Stimulated activated naive B cell treated with anti-CD40 and anti-IgM and Interleukin-4, amounts not matched to agents 10 μg/mL and 1 μg/mL and 100 μg/mL, for 72 hours (primary cell): ENCODE data around the gene ACOX3.
"Not testable (repeated sequence)": the region's sequence is repeated elsewhere in the genome, so short reads cannot be mapped to it uniquely, and the experiment has no call there.

ENCODE experiments used
- ATAC-seq, 2 donors: fragments of 150-1000 bp; cut with Tn5 transposase; replicated peaks; 2 replicates each; pipeline ENCODE4 v1.10.0; 2021; ENCODE audit warnings: moderate library complexity in 1 of 2
- DNase-seq: peaks from one replicate; pipeline ENCODE4 v3.0.0; 2021
- H3K27ac Mint-ChIP-seq: one replicate; pipeline ENCODE4 v1.8.0; 2022; ENCODE audit warnings: mild to moderate bottlenecking, mixed read lengths
- H3K27me3 Mint-ChIP-seq, 2 donors: one replicate each; pipeline ENCODE4 v1.8.0; 2022; ENCODE audit warnings: mixed read lengths in 2 of 2
- H3K36me3 Mint-ChIP-seq, 2 donors: one replicate each; pipeline ENCODE4 v1.8.0; 2022; ENCODE audit warnings: mixed read lengths in 2 of 2, mild to moderate bottlenecking in 1 of 2
- H3K4me1 Mint-ChIP-seq, 2 donors: one replicate each; pipeline ENCODE4 v1.8.0; 2022; ENCODE audit warnings: mixed read lengths in 2 of 2, mild to moderate bottlenecking in 1 of 2
- H3K4me3 Mint-ChIP-seq, 2 donors: one replicate each; pipeline ENCODE4 v1.8.0; 2022; ENCODE audit warnings: mild to moderate bottlenecking in 2 of 2, mixed read lengths in 2 of 2, moderate library complexity in 1 of 2
- H3K9me3 Mint-ChIP-seq, 2 donors: one replicate each; pipeline ENCODE4 v1.8.0; 2022; ENCODE audit warnings: mixed read lengths in 2 of 2, mild to moderate bottlenecking in 1 of 2

The ACOX3 gene

GRCh38 chr4:8352368-8353157 is 88.0 kb downstream of the ACOX3 start:
- H3K9me3 Mint-ChIP-seq: no peaks in the 10 kb centered on the region
- H3K4me3 Mint-ChIP-seq: no peak overlapping the region
- H3K27me3 Mint-ChIP-seq: peaks cover under 1 to 10% of the 10 kb centered on the region in 2 donors
- ATAC-seq (no peak), DNase-seq (no peak)
- H3K4me1 Mint-ChIP-seq: peaks cover 0 to 5% of the 10 kb centered on the region in 2 donors
- H3K27ac Mint-ChIP-seq: no peak overlapping the region
- H3K36me3 Mint-ChIP-seq: no peaks in the 10 kb centered on the region

- Mint-ChIP-seq H3K4me3 (no peak overlapping the region), H3K9me3 (no peaks in the 10 kb centered on the region), H3K4me1 (peaks cover 0 to 5% of the 10 kb centered on the region in 2 donors), H3K27me3 (peaks cover 0 to 10% of the 10 kb centered on the region in 2 donors), H3K36me3 (no peaks in the 10 kb centered on the region), H3K27ac (no peak overlapping the region)
- no peak for DNase-seq
- ATAC-seq: no peak
Observed at GRCh38 chr4:8351931-8352367, 88.6 kb downstream of the ACOX3 start.

GRCh38 chr4:8350841-8351461 is 89.6 kb downstream of the ACOX3 start:
- Mint-ChIP-seq H3K4me3 (no peak overlapping the region), H3K9me3 (no peaks in the 10 kb centered on the region), H3K27ac (no peak overlapping the region), H3K36me3 (no peaks in the 10 kb centered on the region), H3K4me1 (peaks cover 0 to 5% of the 10 kb centered on the region in 2 donors), H3K27me3 (peaks cover 0 to 10% of the 10 kb centered on the region in 2 donors)
- no peak for DNase-seq
- ATAC-seq: no peak

GRCh38 chr4:8350352-8350751 is 90.2 kb downstream of the ACOX3 start:
- H3K4me3 Mint-ChIP-seq: no peak overlapping the region
- H3K9me3 Mint-ChIP-seq: no peaks in the 10 kb centered on the region
- no peak overlapping the region for H3K27ac Mint-ChIP-seq
- no peaks in the 10 kb centered on the region for H3K36me3 Mint-ChIP-seq
- DNase-seq (no peak), ATAC-seq (no peak)
- peaks cover 0 to 10% of the 10 kb centered on the region in 2 donors for H3K27me3 Mint-ChIP-seq
- peaks cover 0 to 5% of the 10 kb centered on the region in 2 donors for H3K4me1 Mint-ChIP-seq

- ATAC-seq: no peak
- Mint-ChIP-seq H3K36me3 (no peaks in the 10 kb centered on the region), H3K4me3 (no peak overlapping the region), H3K4me1 (peaks cover 0 to 5% of the 10 kb centered on the region in 2 donors), H3K27ac (no peak overlapping the region), H3K27me3 (peaks cover 0 to 13% of the 10 kb centered on the region in 2 donors), H3K9me3 (no peaks in the 10 kb centered on the region)
- DNase-seq: no peak
Observed at GRCh38 chr4:8349664-8350236, 90.8 kb downstream of the ACOX3 start.

GRCh38 chr4:8349236-8349635 is 91.3 kb downstream of the ACOX3 start:
- not testable (repeated sequence) for H3K4me1 Mint-ChIP-seq, H3K4me3 Mint-ChIP-seq, H3K27ac Mint-ChIP-seq, ATAC-seq, H3K27me3 Mint-ChIP-seq, H3K9me3 Mint-ChIP-seq, H3K36me3 Mint-ChIP-seq, DNase-seq

- Mint-ChIP-seq H3K4me1 (no peaks in the 10 kb centered on the region), H3K27ac (no peak overlapping the region), H3K4me3 (no peak overlapping the region), H3K36me3 (no peaks in the 10 kb centered on the region), H3K27me3 (peaks cover 0 to 9% of the 10 kb centered on the region in 2 donors), H3K9me3 (no peaks in the 10 kb centered on the region)
- DNase-seq: no peak
- ATAC-seq: peak; percentile 51 to 52
Observed at GRCh38 chr4:8348071-8348470, 92.5 kb downstream of the ACOX3 start.

GRCh38 chr4:8347660-8348059 is 92.9 kb downstream of the ACOX3 start:
- DNase-seq: no peak
- Mint-ChIP-seq H3K4me3 (no peak overlapping the region), H3K36me3 (no peaks in the 10 kb centered on the region), H3K27ac (no peak overlapping the region), H3K4me1 (no peaks in the 10 kb centered on the region), H3K27me3 (peaks cover 0 to 9% of the 10 kb centered on the region in 2 donors), H3K9me3 (no peaks in the 10 kb centered on the region)
- peak in 1 of 2 donors; percentile 25 for ATAC-seq

GRCh38 chr4:8346838-8347605 is 93.5 kb downstream of the ACOX3 start:
- Mint-ChIP-seq H3K36me3 (no peaks in the 10 kb centered on the region), H3K4me3 (no peak overlapping the region), H3K4me1 (no peaks in the 10 kb centered on the region), H3K9me3 (no peaks in the 10 kb centered on the region), H3K27ac (no peak overlapping the region), H3K27me3 (peaks cover under 1 to 9% of the 10 kb centered on the region in 2 donors)
- ATAC-seq (no peak), DNase-seq (no peak)

- Mint-ChIP-seq H3K4me1 (no peaks in the 10 kb centered on the region), H3K9me3 (no peaks in the 10 kb centered on the region), H3K36me3 (no peaks in the 10 kb centered on the region), H3K27ac (no peak overlapping the region), H3K4me3 (no peak overlapping the region), H3K27me3 (peaks cover 5 to 14% of the 10 kb centered on the region in 2 donors)
- no peak for ATAC-seq
- no peak for DNase-seq
Observed at GRCh38 chr4:8345946-8346814, 94.3 kb downstream of the ACOX3 start.

GRCh38 chr4:8345053-8345945 is 95.2 kb downstream of the ACOX3 start:
- no peak overlapping the region for H3K4me3 Mint-ChIP-seq
- no peak for DNase-seq
- H3K9me3 Mint-ChIP-seq: no peaks in the 10 kb centered on the region
- H3K4me1 Mint-ChIP-seq: no peaks in the 10 kb centered on the region
- no peak for ATAC-seq
- H3K27me3 Mint-ChIP-seq: peaks cover 5 to 9% of the 10 kb centered on the region in 2 donors
- H3K36me3 Mint-ChIP-seq: no peaks in the 10 kb centered on the region
- no peak overlapping the region for H3K27ac Mint-ChIP-seq

- Mint-ChIP-seq H3K4me3 (no peak overlapping the region), H3K9me3 (no peaks in the 10 kb centered on the region), H3K36me3 (no peaks in the 10 kb centered on the region), H3K4me1 (no peaks in the 10 kb centered on the region), H3K27ac (no peak overlapping the region), H3K27me3 (peaks cover 5 to 8% of the 10 kb centered on the region in 2 donors)
- DNase-seq (no peak), ATAC-seq (no peak)
Observed at GRCh38 chr4:8344377-8344776, 96.1 kb downstream of the ACOX3 start.

- Mint-ChIP-seq H3K4me3 (no peak overlapping the region), H3K4me1 (no peaks in the 10 kb centered on the region), H3K9me3 (peaks cover 0 to 2% of the 10 kb centered on the region in 2 donors), H3K27me3 (peaks cover 5 to 8% of the 10 kb centered on the region in 2 donors), H3K27ac (no peak overlapping the region), H3K36me3 (no peaks in the 10 kb centered on the region)
- no peak for DNase-seq
- ATAC-seq: no peak
Observed at GRCh38 chr4:8343967-8344331, 96.6 kb downstream of the ACOX3 start.
